Measurements from ENCODE around the gene WNT7A. TPM values are rescaled to one million over a fixed set of nuclear protein-coding genes. Genes with fewer than 3 reads are reported as not detected.
"Not testable (repeated sequence)": the region's sequence is repeated elsewhere in the genome, so short reads cannot be mapped to it uniquely, and the experiment has no call there.

Gene WNT7A
- total RNA-seq, 1 donor from 2014 or later: not detected

DNA sequence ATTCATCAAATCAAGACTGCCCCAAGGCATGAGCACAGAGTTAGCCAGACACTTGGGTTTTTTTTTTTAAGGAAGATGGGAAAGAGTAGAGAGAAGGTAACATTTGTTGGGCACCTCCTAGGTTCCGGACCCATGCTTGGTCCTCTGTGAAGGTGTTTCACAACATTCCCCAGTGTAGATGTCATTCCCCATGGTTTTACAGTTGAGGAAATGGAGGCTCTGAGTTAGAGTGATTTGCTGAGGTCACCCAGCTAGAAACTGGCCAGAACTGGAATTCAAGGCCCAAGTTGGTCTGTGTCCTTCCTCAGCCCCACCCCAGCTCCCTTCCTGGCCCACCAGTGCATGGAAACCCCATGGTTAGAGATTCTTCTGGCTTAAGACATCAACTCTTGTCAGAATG, 19.9 kb downstream of the WNT7A start:
- no peak for DNase-seq (ENCODE audit: low spot score in 2 of 2)
- intact Hi-C loops (cut with DNase I): no loop called here
- Histone ChIP-seq H3K27me3 (no peaks in the 10 kb centered on the region), H3K36me3 (no peaks in the 10 kb centered on the region), H3K9me3 (no peaks in the 10 kb centered on the region), H3K27ac (no peak overlapping the region), H3K4me3 (no peak overlapping the region), H3K4me1 (no peaks in the 10 kb centered on the region)
- TF ChIP-seq, protein P1, sequence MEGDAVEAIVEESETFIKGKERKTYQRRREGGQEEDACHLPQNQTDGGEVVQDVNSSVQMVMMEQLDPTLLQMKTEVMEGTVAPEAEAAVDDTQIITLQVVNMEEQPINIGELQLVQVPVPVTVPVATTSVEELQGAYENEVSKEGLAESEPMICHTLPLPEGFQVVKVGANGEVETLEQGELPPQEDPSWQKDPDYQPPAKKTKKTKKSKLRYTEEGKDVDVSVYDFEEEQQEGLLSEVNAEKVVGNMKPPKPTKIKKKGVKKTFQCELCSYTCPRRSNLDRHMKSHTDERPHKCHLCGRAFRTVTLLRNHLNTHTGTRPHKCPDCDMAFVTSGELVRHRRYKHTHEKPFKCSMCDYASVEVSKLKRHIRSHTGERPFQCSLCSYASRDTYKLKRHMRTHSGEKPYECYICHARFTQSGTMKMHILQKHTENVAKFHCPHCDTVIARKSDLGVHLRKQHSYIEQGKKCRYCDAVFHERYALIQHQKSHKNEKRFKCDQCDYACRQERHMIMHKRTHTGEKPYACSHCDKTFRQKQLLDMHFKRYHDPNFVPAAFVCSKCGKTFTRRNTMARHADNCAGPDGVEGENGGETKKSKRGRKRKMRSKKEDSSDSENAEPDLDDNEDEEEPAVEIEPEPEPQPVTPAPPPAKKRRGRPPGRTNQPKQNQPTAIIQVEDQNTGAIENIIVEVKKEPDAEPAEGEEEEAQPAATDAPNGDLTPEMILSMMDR (IDR thresholded peaks at IDR 0.05): no peak

DNA sequence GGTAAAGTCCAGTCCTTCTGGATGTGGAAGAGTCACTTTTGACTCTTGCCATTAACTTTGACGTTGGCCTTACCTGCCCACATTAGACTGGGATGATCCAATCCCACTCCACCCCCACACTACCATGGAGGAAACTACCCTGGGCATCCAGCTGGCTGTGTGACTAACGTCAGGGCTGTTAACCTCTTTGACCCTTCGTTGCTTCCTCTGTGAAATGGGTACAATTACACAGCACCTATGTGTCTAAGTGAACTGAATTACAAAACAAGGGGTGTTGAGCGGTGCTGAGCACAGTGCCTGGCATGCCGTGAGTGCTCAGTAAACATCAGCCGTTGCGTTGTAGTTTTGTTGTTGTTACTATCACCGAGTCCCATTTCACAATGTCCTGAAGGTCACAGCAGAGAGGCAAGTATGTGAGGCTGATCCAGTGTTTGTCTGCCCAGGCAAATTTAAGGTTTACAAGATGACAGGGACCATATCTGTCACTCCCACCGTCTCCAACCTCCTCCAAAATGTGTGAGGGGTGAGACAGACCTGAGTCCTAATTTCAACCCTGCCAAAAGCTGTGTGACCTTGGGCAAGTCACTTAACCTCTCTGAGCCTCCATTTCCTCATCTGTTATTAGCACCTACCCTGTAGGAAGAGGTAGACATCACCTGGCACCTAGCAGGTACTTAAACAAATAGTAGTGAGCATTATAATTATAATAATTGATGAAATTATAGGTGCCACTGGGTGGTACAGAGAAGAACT, 20.9 kb downstream of the WNT7A start:
- Histone ChIP-seq H3K36me3 (no peaks in the 10 kb centered on the region), H3K4me3 (no peak overlapping the region), H3K4me1 (no peaks in the 10 kb centered on the region), H3K9me3 (no peaks in the 10 kb centered on the region), H3K27me3 (no peaks in the 10 kb centered on the region), H3K27ac (no peak overlapping the region)
- DNase-seq (ENCODE audit: low spot score in 2 of 2): no peak
- TF ChIP-seq, protein P1 (IDR thresholded peaks at IDR 0.05): no peak
- intact Hi-C loops (cut with DNase I): no loop called here

DNA sequence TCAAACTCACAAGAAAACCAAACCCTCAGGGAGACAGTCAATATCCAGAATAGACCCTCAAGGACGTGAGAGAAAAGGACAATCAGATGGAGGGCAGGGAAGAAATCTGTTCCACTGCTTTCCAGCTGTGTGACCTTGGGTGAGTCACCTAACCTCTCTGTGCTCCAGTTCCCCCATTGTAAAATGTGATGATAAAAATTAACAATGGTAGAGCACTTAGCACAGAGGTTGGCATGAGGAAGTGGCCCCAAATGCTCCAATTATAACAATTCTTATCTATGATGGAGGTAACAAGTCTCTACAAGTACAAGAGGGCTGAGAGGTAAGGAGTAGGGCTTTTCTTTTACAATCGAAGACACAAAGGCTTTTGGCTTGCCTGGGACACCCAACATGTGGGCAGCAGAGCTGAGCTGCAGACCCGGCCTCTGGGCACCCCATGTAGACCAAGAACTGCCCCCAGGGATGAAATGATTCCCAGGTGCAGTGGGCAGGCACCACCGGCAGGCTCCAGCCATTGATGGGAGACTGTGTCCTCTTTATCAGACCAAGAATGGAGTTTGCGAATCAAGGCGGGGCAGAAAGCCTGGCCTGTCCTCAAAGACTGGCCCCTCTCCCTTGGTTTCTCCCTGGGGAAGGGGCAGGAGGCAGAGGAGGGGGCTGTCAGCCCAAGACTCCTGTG, 22.0 kb downstream of the WNT7A start:
- Histone ChIP-seq H3K27me3 (no peaks in the 10 kb centered on the region), H3K27ac (no peak overlapping the region), H3K36me3 (no peaks in the 10 kb centered on the region), H3K9me3 (no peaks in the 10 kb centered on the region), H3K4me3 (no peak overlapping the region), H3K4me1 (no peaks in the 10 kb centered on the region)
- TF ChIP-seq, protein P1 (IDR thresholded peaks at IDR 0.05): no peak
- intact Hi-C loops (cut with DNase I): no loop called here
- no peak for DNase-seq (ENCODE audit: low spot score in 2 of 2)

DNA sequence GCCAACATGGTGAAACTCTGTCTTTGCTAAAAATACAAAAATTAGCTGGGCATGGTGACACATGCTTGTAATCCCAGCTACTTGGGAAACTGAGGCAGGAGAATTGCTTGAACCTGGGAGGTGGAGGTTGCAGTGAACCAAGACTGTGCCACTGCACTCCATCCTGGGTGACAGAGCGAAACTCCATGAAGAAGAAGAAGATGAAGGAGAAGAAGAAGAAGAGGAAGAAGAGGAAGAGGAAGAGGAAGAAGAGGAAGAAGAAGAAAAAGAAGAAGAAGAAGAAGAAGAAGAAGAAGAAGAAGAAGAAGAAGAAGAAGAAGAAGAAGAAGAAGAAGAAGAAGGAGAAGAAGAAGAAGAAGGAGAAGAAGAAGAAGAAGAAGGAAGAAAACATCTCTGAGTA, 23.2 kb downstream of the WNT7A start:
- intact Hi-C loops (cut with DNase I); H3K9me3 ChIP-seq; H3K36me3 ChIP-seq; H3K27ac ChIP-seq; H3K4me3 ChIP-seq; DNase-seq (ENCODE audit: low spot score in 2 of 2); H3K27me3 ChIP-seq; H3K4me1 ChIP-seq: not testable (repeated sequence)

DNA sequence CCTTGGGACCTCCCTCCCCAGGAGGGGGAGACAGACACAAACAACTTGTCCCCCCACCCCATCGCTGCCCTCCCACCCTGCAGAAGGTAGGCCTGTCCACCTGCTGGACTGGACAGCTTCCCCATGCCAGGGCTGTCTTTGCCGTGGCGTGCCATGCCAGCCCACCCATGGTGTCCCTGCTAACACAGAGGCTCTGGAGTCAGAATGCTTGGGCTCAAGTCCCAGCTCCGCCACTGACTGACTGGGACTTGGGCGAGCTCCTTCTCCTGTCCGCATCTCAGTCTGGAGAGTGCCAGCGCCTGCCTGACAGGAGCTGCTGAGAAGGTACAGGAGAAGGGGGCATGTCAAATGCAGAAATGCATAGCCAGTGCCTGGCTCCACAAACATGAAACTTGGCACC, 23.9 kb downstream of the WNT7A start:
- H3K36me3 ChIP-seq: no peaks in the 10 kb centered on the region
- intact Hi-C loops (cut with DNase I): no loop called here
- H3K9me3 ChIP-seq: no peaks in the 10 kb centered on the region
- no peaks in the 10 kb centered on the region for H3K27me3 ChIP-seq
- H3K4me1 ChIP-seq: no peaks in the 10 kb centered on the region
- no peak overlapping the region for H3K4me3 ChIP-seq
- DNase-seq (ENCODE audit: low spot score in 2 of 2): no peak
- no peak overlapping the region for H3K27ac ChIP-seq
- TF ChIP-seq, protein P1 (IDR thresholded peaks at IDR 0.05): no peak

DNA sequence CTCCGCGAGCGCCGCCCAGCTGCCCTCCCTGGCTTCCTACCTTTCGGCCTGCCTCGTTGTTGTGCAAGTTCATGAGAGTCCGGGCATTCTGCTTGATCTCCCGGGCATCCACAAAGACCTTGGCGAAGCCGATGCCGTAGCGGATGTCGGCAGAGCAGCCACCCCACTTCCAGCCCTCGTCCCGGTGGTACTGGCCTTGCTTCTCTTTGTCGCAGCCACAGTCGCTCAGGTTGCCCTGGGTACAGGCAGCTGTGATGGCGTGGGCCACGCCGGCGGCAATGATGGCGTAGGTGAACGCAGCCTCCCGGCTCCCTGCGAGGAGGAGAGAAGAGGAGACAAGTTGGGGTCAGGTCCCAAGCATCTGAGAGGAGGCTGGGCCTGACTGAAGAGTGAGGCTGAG, 25.4 kb downstream of the WNT7A start:
- H3K36me3 ChIP-seq: no peaks in the 10 kb centered on the region
- no peak overlapping the region for H3K27ac ChIP-seq
- no peaks in the 10 kb centered on the region for H3K27me3 ChIP-seq
- H3K9me3 ChIP-seq: no peaks in the 10 kb centered on the region
- H3K4me1 ChIP-seq: no peaks in the 10 kb centered on the region
- TF ChIP-seq, protein P1 (IDR thresholded peaks at IDR 0.05): no peak
- intact Hi-C loops (cut with DNase I): no loop called here
- no peak overlapping the region for H3K4me3 ChIP-seq
- no peak for DNase-seq (ENCODE audit: low spot score in 2 of 2)
